Ishikawa (cell line): ENCODE results near the gene STK32A.

Experiments
- MAX ChIP-seq: IDR thresholded peaks from 2 replicates; pipeline ENCODE4 v1.6.1; 2012
- REST ChIP-seq: IDR thresholded peaks from 2 replicates; pipeline ENCODE4 v1.6.1; 2012; ENCODE audit warnings: low read depth, mild to moderate bottlenecking
- YY1 ChIP-seq: IDR thresholded peaks from 2 replicates; pipeline ENCODE4 v1.6.1; 2012; ENCODE audit warnings: low read depth

DNA sequence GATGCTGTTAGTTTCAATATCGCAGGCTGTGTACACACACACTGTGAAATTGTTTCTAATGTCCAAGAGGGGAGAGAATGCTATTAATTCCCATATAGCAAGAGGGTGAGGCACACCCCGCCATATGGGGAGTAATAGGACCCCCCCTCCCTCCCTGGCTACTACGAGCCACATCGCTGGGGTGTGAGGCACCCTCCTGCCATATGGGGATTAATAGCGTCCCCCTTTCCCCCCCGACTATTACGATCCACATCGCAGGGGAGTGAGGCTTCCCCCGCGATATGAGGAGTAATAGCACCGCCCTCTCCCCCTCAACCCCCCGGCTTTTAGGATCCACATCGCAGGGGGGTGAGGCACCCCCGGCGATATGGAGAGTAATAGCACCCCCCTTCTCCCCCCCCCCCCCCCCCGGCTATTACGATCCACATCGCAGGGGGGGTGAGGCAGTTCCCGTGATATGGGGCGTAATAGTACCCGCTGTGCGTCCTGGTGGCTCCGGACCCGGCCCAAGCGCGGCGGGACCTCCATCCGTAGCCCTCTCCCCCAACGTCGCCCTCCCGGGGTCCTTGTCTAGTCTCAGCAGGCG, 494 bp upstream of the STK32A start:
- TF ChIP-seq REST (no peak), YY1 (no peak), MAX (no peak)
